HepG2 (cell line): ENCODE data around the gene CAMKMT. TPM values are rescaled to one million over a fixed set of nuclear protein-coding genes. Genes with fewer than 3 reads are reported as not detected.

ENCODE experiments used
- ATAC-seq: fragments of 200-7000 bp; cut with Tn5 transposase; 3 replicates; pipeline ENCODE4 v1.9.1; 2020; ENCODE audit warnings: mild to moderate bottlenecking, moderate library complexity
- BruUV-seq: library from RNA; stranded (reverse); fragments of 400-500 nt; replicated peaks from 2 replicates; lab custom pipeline; 2021; lab: Mats Ljungman, UMichigan
- CTCF ChIA-PET: fragments of 300-600 bp; formaldehyde crosslinking; extraction: SDS; loops from one replicate; lab custom pipeline; 2021; ENCODE audit warnings: low total read pairs, inconsistent platforms, low intra/inter-chr PET ratio; lab: Yijun Ruan, JAX
- POLR2A ChIA-PET: fragments of 350-600 bp; sonication (Branson Sonifier 250); formaldehyde crosslinking; loops from one replicate; lab custom pipeline; 2020; ENCODE audit warnings: antibody characterized with exemption, inconsistent platforms; lab: Yijun Ruan, JAX
- DNase-seq: peaks from one replicate; pipeline ENCODE4 v3.0.0-alpha.2; 2015; ENCODE audit warnings: low spot score
- FAIRE-seq: peaks from 3 replicates; lab custom pipeline; 2011; peaks lifted over from hg19 to GRCh38; lab: Jason Lieb, UNC
- H2AFZ ChIP-seq: one replicate; pipeline ENCODE4 v1.6.1; 2011; ENCODE audit warnings: low read length, inconsistent platforms
- H3K27ac ChIP-seq: fragments of 300-600 bp; 3 replicates; pipeline ENCODE4 v1.8.0; 2011; ENCODE audit warnings: mixed run types, mild to moderate bottlenecking, mixed read lengths, low read length, inconsistent platforms; ENCODE audit not compliant: insufficient read depth; ENCODE audit errors: extremely low read length
- H3K27me3 ChIP-seq, 2 experiments: fragments of 200-600 bp in 1 of 2; 2 replicates in 1 of 2; 3 replicates in 1 of 2; pipeline versions ENCODE4 v1.6.0 to v1.8.0; 2011; ENCODE audit warnings: low read length in 2 of 2, mild to moderate bottlenecking in 2 of 2, moderate library complexity in 2 of 2, inconsistent platforms in 1 of 2; ENCODE audit not compliant: insufficient read depth in 2 of 2, control insufficient read depth in 1 of 2
- H3K36me3 ChIP-seq, 2 experiments: fragments of 200-600 bp in 1 of 2; replicated peaks in 1 of 2; 2 replicates in 1 of 2; 3 replicates in 1 of 2; pipeline versions ENCODE4 v1.5.1 to v1.8.0; 2011; ENCODE audit warnings: low read length in 2 of 2, inconsistent platforms in 1 of 2; ENCODE audit not compliant: insufficient read depth in 2 of 2, control insufficient read depth in 1 of 2
- H3K4me1 ChIP-seq: 2 replicates; pipeline ENCODE4 v1.5.1; 2012; ENCODE audit warnings: low read length, inconsistent platforms; ENCODE audit not compliant: insufficient read depth
- H3K4me2 ChIP-seq: 2 replicates; pipeline ENCODE4 v1.6.0; 2011; ENCODE audit warnings: low read depth, low read length, inconsistent platforms
- H3K4me3 ChIP-seq, 3 experiments: fragments of 200-600 bp in 1 of 3; sonication (generic), shearing (Covaris generic) in 1 of 3; replicated peaks in 1 of 3; 2 replicates each; pipeline ENCODE4 v1.5.1; 2011 to 2016; ENCODE audit warnings: low read length in 3 of 3, inconsistent platforms in 2 of 3, low read depth in 2 of 3, mild to moderate bottlenecking in 2 of 3, control low read depth in 1 of 3, mixed read lengths in 1 of 3; ENCODE audit not compliant: insufficient read depth in 1 of 3
- H3K79me2 ChIP-seq: one replicate; pipeline ENCODE4 v1.6.1; 2011; ENCODE audit warnings: low read length, inconsistent platforms; ENCODE audit not compliant: insufficient read depth
- H3K9ac ChIP-seq: 2 replicates; pipeline ENCODE4 v1.6.0; 2011; ENCODE audit warnings: mild to moderate bottlenecking, low read depth, low read length, inconsistent platforms; ENCODE audit not compliant: insufficient read depth
- H3K9me3 ChIP-seq: 2 replicates; pipeline ENCODE4 v1.5.1; 2012; ENCODE audit warnings: mild to moderate bottlenecking, low read length
- H4K20me1 ChIP-seq: 2 replicates; pipeline ENCODE4 v1.6.0; 2011; ENCODE audit warnings: inconsistent platforms, mild to moderate bottlenecking, low read length, moderate library complexity; ENCODE audit not compliant: insufficient read depth
- FOXP1 ChIP-seq, 2 experiments: fragments of 450-650 bp in 1 of 2; IDR thresholded peaks; 2 replicates each; pipeline ENCODE4 v1.6.1; 2017 to 2018; ENCODE audit warnings: antibody characterized with exemption in 1 of 2
- ZNF446 ChIP-seq: sonication (generic); formaldehyde crosslinking; IDR thresholded peaks from 2 replicates; pipeline ENCODE4 v1.5.0; 2020; ENCODE audit warnings: mild to moderate bottlenecking, missing genetic modification reagents
- in situ Hi-C: cut with HindIII; loops from 2 replicates; pipeline ENCODE4 v1.10.0; 2017; ENCODE audit warnings: low pct_unique_long_range_greater_than_20kb; ENCODE audit not compliant: extremely low pct_ligation_motif_present
- intact Hi-C: fragments of 100-400 bp; cut with micrococcal nuclease; formaldehyde crosslinking; loops from one replicate; pipeline ENCODE4 v1.10.0; 2022; ENCODE audit not compliant: unreplicated experiment
- polyA plus RNA-seq, 8 experiments: library from polyadenylated mRNA; depleted of rRNA in 3 of 8; stranded (reverse) in 7 of 8; unstranded in 1 of 8; fragments of >200 nt; fragmentation: Illumina TruSeq in 4 of 8; extraction: Trizol in 4 of 8; gene quantifications; 2 replicates each; pipeline versions ENCODE4 v1.2.1 to v1.2.3, GENCODE V29; 2011 to 2016; ENCODE audit warnings: low read depth in 4 of 8, missing spikeins in 1 of 8, mixed read lengths in 1 of 8; ENCODE audit not compliant: insufficient read depth in 1 of 8
- total RNA-seq, 5 experiments: library from RNA; depleted of rRNA; stranded (reverse); fragments of >200 nt; fragmentation: Illumina TruSeq; extraction: Trizol; gene quantifications; 2 replicates each; pipeline ENCODE4 v1.2.3, GENCODE V29; 2016; ENCODE audit warnings: low read depth in 1 of 5
- TF ChIP-seq, protein P1 (sequence below): IDR thresholded peaks from 2 replicates; pipeline ENCODE4 v1.4.0; 2020; ENCODE audit warnings: mild to moderate bottlenecking, missing genetic modification reagents
- TF ChIP-seq, protein P2 (sequence below): IDR thresholded peaks from 2 replicates; pipeline ENCODE4 v1.6.1; 2016; ENCODE audit warnings: low read depth

CAMKMT gene
- total and polyA plus RNA-seq, 2 of the 13 experiments (the other 11 are each of a cell fraction or from before 2014, with no cell fraction given), result 6.9 to 20.8 TPM

DNA sequence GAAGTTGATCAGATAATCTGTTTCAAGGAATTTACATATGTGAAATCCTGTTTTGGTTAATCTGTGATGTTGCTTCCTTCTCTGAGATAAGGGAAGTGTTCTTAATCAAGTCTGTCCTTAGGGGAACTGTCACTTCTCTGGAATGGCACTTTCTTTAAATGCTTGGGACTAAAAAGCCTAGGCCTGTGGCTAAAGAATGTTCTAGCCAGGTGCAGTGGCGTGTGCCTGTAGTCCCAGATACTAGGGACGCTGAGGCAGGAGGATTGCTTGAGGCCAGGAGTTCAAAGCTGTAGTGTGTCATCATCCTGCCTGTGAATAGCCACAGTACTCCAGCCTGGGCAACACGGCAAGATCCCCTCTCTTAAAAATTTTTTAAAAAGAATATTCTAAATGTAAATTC, 362.2 kb downstream of the CAMKMT start (continued):
- TF ChIP-seq, protein P1, sequence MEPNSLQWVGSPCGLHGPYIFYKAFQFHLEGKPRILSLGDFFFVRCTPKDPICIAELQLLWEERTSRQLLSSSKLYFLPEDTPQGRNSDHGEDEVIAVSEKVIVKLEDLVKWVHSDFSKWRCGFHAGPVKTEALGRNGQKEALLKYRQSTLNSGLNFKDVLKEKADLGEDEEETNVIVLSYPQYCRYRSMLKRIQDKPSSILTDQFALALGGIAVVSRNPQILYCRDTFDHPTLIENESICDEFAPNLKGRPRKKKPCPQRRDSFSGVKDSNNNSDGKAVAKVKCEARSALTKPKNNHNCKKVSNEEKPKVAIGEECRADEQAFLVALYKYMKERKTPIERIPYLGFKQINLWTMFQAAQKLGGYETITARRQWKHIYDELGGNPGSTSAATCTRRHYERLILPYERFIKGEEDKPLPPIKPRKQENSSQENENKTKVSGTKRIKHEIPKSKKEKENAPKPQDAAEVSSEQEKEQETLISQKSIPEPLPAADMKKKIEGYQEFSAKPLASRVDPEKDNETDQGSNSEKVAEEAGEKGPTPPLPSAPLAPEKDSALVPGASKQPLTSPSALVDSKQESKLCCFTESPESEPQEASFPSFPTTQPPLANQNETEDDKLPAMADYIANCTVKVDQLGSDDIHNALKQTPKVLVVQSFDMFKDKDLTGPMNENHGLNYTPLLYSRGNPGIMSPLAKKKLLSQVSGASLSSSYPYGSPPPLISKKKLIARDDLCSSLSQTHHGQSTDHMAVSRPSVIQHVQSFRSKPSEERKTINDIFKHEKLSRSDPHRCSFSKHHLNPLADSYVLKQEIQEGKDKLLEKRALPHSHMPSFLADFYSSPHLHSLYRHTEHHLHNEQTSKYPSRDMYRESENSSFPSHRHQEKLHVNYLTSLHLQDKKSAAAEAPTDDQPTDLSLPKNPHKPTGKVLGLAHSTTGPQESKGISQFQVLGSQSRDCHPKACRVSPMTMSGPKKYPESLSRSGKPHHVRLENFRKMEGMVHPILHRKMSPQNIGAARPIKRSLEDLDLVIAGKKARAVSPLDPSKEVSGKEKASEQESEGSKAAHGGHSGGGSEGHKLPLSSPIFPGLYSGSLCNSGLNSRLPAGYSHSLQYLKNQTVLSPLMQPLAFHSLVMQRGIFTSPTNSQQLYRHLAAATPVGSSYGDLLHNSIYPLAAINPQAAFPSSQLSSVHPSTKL (CRISPR knock-in tag), result no peak

DNA sequence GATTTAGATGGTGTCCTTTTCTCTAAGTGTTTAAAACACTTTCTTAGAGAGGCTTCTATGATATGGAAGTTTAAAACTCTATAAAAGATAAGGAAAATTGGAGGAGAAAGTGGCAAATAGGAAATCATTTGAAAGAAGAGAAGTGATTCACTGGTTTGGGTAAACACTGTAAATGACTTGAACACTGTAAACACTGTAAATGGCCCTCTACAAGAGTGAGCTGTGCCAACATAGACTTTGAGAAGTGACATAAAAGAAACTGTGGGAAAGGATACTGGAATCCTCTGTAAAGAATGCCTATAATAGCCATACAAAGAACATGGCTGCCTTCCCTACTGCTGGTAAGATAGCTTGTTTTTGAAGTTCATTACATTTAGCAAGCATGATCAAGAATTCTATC, 368.8 kb downstream of the CAMKMT start:
- Histone ChIP-seq H3K4me1 (peaks cover 11% of the 10 kb centered on the region), H3K27me3 (no peaks in the 10 kb centered on the region), H4K20me1 (no peaks in the 10 kb centered on the region), H3K9ac (no peak overlapping the region), H3K4me3 (no peak overlapping the region), H3K27ac (no peak overlapping the region), H3K36me3 (no peaks in the 10 kb centered on the region), H2AFZ (no peak overlapping the region), H3K9me3 (no peaks in the 10 kb centered on the region), H3K79me2 (no peaks in the 10 kb centered on the region), H3K4me2 (no peak overlapping the region)
- TF ChIP-seq ZNF446 (no peak), FOXP1 (IDR thresholded peaks at IDR 0.05) (no peak; the same call in 1 of the 2 replicates), FOXP1 (CRISPR knock-in tag; IDR thresholded peaks at IDR 0.05) (peak; percentile 60; the same call in 1 of the 2 replicates)
- TF ChIP-seq, protein P2, sequence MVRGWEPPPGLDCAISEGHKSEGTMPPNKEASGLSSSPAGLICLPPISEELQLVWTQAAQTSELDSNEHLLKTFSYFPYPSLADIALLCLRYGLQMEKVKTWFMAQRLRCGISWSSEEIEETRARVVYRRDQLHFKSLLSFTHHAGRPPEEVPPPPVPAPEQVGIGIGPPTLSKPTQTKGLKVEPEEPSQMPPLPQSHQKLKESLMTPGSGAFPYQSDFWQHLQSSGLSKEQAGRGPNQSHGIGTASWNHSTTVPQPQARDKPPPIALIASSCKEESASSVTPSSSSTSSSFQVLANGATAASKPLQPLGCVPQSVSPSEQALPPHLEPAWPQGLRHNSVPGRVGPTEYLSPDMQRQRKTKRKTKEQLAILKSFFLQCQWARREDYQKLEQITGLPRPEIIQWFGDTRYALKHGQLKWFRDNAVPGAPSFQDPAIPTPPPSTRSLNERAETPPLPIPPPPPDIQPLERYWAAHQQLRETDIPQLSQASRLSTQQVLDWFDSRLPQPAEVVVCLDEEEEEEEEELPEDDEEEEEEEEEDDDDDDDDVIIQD (CRISPR knock-in tag), result peak; percentile 43; the same call in 1 of the 2 replicates
- peak; percentile 75 for ATAC-seq
- no TSS peak for BruUV-seq
- DNase-seq, result peak; percentile 22
- no peak for FAIRE-seq
- ChIA-PET POLR2A (no interaction called here), CTCF (no interaction called here)
- in situ Hi-C loops (no loop called here), intact Hi-C loops (no loop called here)
